PC-9 (cell line): ENCODE results near the gene BCAS3.

ENCODE experiments used
- EZH2 ChIP-seq: fragments of 200-600 bp; sonication (generic); IDR thresholded peaks from 2 replicates; pipeline ENCODE4 v1.8.0; 2017; ENCODE audit warnings: antibody characterized with exemption, low read depth
- TF ChIP-seq, protein P1 (sequence below): fragments of 200-600 bp; sonication (generic); conservative IDR thresholded peaks from 2 replicates; pipeline ENCODE4 v1.6.1; 2017; ENCODE audit warnings: mixed run types, antibody characterized with exemption, mild to moderate bottlenecking, moderate library complexity

- TF ChIP-seq, protein P1, sequence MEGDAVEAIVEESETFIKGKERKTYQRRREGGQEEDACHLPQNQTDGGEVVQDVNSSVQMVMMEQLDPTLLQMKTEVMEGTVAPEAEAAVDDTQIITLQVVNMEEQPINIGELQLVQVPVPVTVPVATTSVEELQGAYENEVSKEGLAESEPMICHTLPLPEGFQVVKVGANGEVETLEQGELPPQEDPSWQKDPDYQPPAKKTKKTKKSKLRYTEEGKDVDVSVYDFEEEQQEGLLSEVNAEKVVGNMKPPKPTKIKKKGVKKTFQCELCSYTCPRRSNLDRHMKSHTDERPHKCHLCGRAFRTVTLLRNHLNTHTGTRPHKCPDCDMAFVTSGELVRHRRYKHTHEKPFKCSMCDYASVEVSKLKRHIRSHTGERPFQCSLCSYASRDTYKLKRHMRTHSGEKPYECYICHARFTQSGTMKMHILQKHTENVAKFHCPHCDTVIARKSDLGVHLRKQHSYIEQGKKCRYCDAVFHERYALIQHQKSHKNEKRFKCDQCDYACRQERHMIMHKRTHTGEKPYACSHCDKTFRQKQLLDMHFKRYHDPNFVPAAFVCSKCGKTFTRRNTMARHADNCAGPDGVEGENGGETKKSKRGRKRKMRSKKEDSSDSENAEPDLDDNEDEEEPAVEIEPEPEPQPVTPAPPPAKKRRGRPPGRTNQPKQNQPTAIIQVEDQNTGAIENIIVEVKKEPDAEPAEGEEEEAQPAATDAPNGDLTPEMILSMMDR, result no peak
- TF ChIP-seq EZH2, result no peak
Measured at GRCh38 chr17:60934723-60935122, 257.1 kb downstream of the BCAS3 start.
